ACHN (cell line): ENCODE results near the gene JMJD1C.
A peak's percentile ranks its signal among the peaks of the same experiment; 100 is the strongest.
"Not testable (repeated sequence)": the region's sequence is repeated elsewhere in the genome, so short reads cannot be mapped to it uniquely, and the experiment has no call there.

Experiments used
- DNase-seq: peaks from one replicate; pipeline ENCODE4 v3.0.0-alpha.2; 2015
- in situ Hi-C: cut with HindIII; loops from 2 replicates; pipeline ENCODE4 v1.10.0; 2017; ENCODE audit warnings: low sequenced_read_pairs, low pct_ligation_motif_present, low pct_unique_long_range_greater_than_20kb

JMJD1C gene

GRCh38 chr10:63377305-63377661, 88.5 kb downstream of the JMJD1C start:
- in situ Hi-C loops, result not testable (repeated sequence)

GRCh38 chr10:63376560-63377304, 89.0 kb downstream of the JMJD1C start:
- no peak for DNase-seq
- in situ Hi-C loops, result no loop called here

More at GRCh38 chr10:63377305-63377661, 88.5 kb downstream of the JMJD1C start:
- not testable (repeated sequence) for DNase-seq

GRCh38 chr10:63375859-63376258, 89.9 kb downstream of the JMJD1C start:
- in situ Hi-C loops, result no loop called here

GRCh38 chr10:63375458-63375857, 90.3 kb downstream of the JMJD1C start:
- DNase-seq, result no peak
- in situ Hi-C loops, result no loop called here

More at GRCh38 chr10:63375859-63376258, 89.9 kb downstream of the JMJD1C start:
- DNase-seq, result no peak

GRCh38 chr10:63374991-63375390, 90.8 kb downstream of the JMJD1C start:
- DNase-seq, result no peak
- in situ Hi-C loops, result no loop called here

GRCh38 chr10:63373176-63373575, 92.6 kb downstream of the JMJD1C start:
- no peak for DNase-seq
- in situ Hi-C loops, result no loop called here

- in situ Hi-C loops, result no loop called here
- no peak for DNase-seq
Observed at GRCh38 chr10:63369711-63370110, 96.1 kb downstream of the JMJD1C start.

- no peak for DNase-seq
- in situ Hi-C loops, result no loop called here
Observed at GRCh38 chr10:63368365-63368764, 97.4 kb downstream of the JMJD1C start.

GRCh38 chr10:63366933-63367332, 98.8 kb downstream of the JMJD1C start:
- DNase-seq, result no peak
- in situ Hi-C loops, result no loop called here

GRCh38 chr10:63365976-63366765, 99.6 kb downstream of the JMJD1C start:
- in situ Hi-C loops, result no loop called here

GRCh38 chr10:63364918-63365317, 100.9 kb downstream of the JMJD1C start:
- DNase-seq, result no peak
- in situ Hi-C loops, result no loop called here

More at GRCh38 chr10:63365976-63366765, 99.6 kb downstream of the JMJD1C start:
- peak; percentile 83 for DNase-seq

- in situ Hi-C loops, result no loop called here
- DNase-seq, result no peak
Observed at GRCh38 chr10:63363951-63364350, 101.8 kb downstream of the JMJD1C start.

GRCh38 chr10:63355682-63356081, 110.1 kb downstream of the JMJD1C start:
- no peak for DNase-seq
- in situ Hi-C loops, result no loop called here

GRCh38 chr10:63352976-63353375, 112.8 kb downstream of the JMJD1C start:
- in situ Hi-C loops, result no loop called here
- no peak for DNase-seq

GRCh38 chr10:63348245-63348850, 117.4 kb downstream of the JMJD1C start:
- DNase-seq, result no peak
- in situ Hi-C loops, result no loop called here

- DNase-seq, result no peak
- in situ Hi-C loops, result no loop called here
Observed at GRCh38 chr10:63346015-63346441, 119.7 kb downstream of the JMJD1C start.

- DNase-seq, result no peak
- in situ Hi-C loops, result no loop called here
Observed at GRCh38 chr10:63344269-63344668, 121.5 kb downstream of the JMJD1C start.

GRCh38 chr10:63343476-63343875, 122.3 kb downstream of the JMJD1C start:
- in situ Hi-C loops, result no loop called here
- no peak for DNase-seq

- DNase-seq, in situ Hi-C loops: not testable (repeated sequence)
Observed at GRCh38 chr10:63339640-63340039, 126.1 kb downstream of the JMJD1C start.
